Activated T-helper 1 cell treated with anti-CD3 and anti-CD28 coated beads, Interleukin-12 subunit alpha, Interleukin-12 subunit beta, Interleukin-2, Interleukin-4 antibody, amounts not matched to agents 30 ng/mL and 10 ng/mL and 1 ng/mL, durations not matched to agents 14 hours and 24 hours and 36 hours (primary cell): ENCODE data around the gene PRDX1. TPM values are rescaled to one million over a fixed set of nuclear protein-coding genes. Genes with fewer than 3 reads are reported as not detected.
"Not testable (repeated sequence)": the region's sequence is repeated elsewhere in the genome, so short reads cannot be mapped to it uniquely, and the experiment has no call there.

Source experiments
- DNase-seq: peaks from one replicate; pipeline ENCODE4 v3.0.0; 2021; ENCODE audit warnings: low spot score
- H3K27ac Mint-ChIP-seq: one replicate; pipeline ENCODE4 v1.8.0; 2021; ENCODE audit warnings: mild to moderate bottlenecking, mixed read lengths
- H3K27me3 Mint-ChIP-seq: one replicate; pipeline ENCODE4 v1.8.0; 2022; ENCODE audit warnings: mild to moderate bottlenecking, moderate library complexity, mixed read lengths; ENCODE audit not compliant: insufficient read depth
- H3K36me3 Mint-ChIP-seq: one replicate; pipeline ENCODE4 v1.8.0; 2021; ENCODE audit warnings: low read depth, mixed read lengths
- H3K4me1 Mint-ChIP-seq: one replicate; pipeline ENCODE4 v1.8.0; 2021; ENCODE audit warnings: low read depth, mixed read lengths
- H3K4me3 Mint-ChIP-seq: one replicate; pipeline ENCODE4 v1.8.0; 2021; ENCODE audit warnings: mild to moderate bottlenecking, moderate library complexity, mixed read lengths
- H3K9me3 Mint-ChIP-seq: one replicate; pipeline ENCODE4 v1.8.0; 2021; ENCODE audit warnings: mixed read lengths
- intact Hi-C: fragments of 100-400 bp; cut with micrococcal nuclease; formaldehyde crosslinking; loops from one replicate; pipeline ENCODE4 v1.15.1; 2024
- total RNA-seq: library from RNA; stranded (reverse); gene quantifications from 2 replicates; pipeline ENCODE4 v1.2.3, GENCODE V29; 2022

The PRDX1 gene
- total RNA-seq, 1 donor from 2014 or later: 655 TPM

DNA sequence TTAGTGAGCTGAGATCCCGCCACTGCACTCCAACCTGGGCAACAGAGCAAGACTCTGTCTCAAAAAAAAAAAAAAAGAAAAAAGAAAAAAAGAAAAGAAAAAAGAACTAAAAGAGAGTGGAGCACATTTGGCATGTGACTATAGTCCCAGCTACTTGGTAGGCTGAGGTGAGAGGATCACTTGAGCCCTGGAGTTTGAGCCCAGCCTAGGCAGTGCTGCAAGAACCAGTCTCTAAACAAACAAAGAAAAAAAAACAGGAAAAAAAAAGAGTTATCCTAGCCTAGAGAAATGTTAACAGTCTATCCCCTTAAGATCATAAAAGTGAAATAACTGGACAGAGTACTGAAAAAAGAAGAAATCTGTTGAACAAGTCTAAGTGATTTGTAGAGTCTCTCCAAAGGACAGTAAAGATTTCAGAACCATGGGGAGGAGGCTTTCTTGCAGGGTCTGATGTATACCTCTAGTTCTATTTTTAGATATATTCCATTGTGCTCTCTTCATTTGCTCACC lies 4.5 kb upstream of the PRDX1 start:
- Mint-ChIP-seq H3K36me3 (no peaks in the 10 kb centered on the region), H3K4me3 (no peak overlapping the region), H3K9me3 (no peaks in the 10 kb centered on the region), H3K27me3 (peaks cover 4% of the 10 kb centered on the region), H3K27ac (no peak overlapping the region), H3K4me1 (peaks cover 26% of the 10 kb centered on the region)
- no peak for DNase-seq
- intact Hi-C loops: no loop called here

DNA sequence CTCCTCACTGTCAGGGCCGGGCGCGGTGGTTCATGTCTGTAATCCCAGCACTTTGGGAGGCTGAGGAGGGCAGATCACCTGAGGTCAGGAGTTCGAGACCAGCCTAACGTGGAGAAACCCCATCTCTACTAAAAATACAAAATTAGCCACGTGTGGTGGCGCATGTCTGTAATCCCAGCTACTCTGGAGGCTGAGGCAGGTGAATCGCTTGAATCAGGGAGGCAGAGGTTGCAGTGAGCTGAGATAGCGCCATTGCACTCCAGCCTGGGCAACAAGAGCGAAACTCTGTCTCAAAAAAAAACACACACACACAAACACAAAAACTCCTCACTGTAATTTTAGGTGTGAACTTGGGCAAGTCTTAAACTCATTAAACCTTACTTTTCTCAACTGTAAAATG lies 2.3 kb upstream of the PRDX1 start:
- H3K27ac Mint-ChIP-seq, H3K36me3 Mint-ChIP-seq, H3K27me3 Mint-ChIP-seq, H3K9me3 Mint-ChIP-seq, DNase-seq, H3K4me3 Mint-ChIP-seq: not testable (repeated sequence)
- intact Hi-C loops: loop anchor here (2.0 to 5.0 kb wide), 4 partner anchors 33 to 793 kb away; partner anchors contain the start of genes BTBD19, DYNLT4, GPBP1L1 and RNU5D-1
- peaks cover 32% of the 10 kb centered on the region for H3K4me1 Mint-ChIP-seq

DNA sequence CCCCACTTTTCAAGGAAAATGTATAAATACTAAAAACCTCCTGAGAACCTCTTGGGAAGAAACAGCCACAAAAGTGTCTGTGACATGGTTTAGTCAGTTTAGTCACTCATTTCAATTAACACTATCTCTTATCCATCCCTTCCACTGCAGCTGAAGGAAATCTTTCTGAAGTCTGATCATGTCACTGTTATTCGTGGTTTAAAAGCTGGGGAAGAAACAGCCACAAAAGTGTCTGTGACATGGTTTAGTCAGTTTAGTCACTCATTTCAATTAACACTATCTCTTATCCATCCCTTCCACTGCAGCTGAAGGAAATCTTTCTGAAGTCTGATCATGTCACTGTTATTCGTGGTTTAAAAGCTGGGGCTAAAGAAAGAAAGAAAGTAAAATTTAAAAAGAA lies 1.8 kb upstream of the PRDX1 start:
- DNase-seq, H3K27me3 Mint-ChIP-seq, H3K36me3 Mint-ChIP-seq, H3K9me3 Mint-ChIP-seq: not testable (repeated sequence)
- Mint-ChIP-seq H3K4me3 (peak overlapping the region; percentile 98), H3K4me1 (peaks cover 36% of the 10 kb centered on the region), H3K27ac (peak overlapping the region; percentile 91)
- intact Hi-C loops: loop anchor here (2.0 to 5.0 kb wide), 4 partner anchors 33 to 793 kb away; partner anchors contain the start of genes BTBD19, DYNLT4, GPBP1L1 and RNU5D-1

DNA sequence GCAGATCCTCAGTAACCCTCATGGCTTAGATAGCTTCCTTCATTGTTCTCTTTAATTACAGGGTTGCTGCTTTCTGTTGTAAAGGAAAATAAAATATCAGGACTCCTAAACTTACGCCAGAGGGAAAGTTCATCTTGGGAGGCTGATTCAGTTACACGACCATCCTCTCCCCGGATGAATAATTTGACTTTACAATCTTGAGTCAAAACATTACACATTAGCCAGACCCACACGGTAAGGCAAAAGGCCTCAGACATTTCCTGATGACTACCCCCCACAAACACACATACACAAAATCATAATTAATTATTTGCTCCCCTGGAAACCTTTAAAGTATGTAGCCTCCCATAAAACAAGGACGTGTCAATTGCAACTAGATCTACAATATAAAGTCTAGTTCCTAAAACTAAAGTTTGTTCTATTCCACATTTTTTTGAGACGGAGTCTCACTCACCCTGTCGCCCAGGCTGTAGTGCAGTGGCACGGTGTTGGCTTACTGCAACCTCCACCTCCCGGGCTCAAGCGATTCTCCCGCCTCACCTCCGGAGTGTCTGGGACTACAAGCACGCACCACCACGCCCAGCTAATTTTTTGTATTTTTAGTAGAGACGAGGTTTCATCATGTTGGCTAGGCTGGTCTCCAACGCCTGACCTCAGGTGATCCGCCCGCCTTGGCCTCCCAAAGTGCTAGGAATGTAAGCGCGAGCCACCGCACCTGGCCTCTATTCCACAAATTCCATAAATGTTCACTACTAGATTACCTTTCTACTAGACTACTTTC lies 830 bp upstream of the PRDX1 start:
- intact Hi-C loops: loop anchor here (2.0 to 5.0 kb wide), 4 partner anchors 32 to 792 kb away; partner anchors contain the start of genes BTBD19, DYNLT4, GPBP1L1 and RNU5D-1
- Mint-ChIP-seq H3K27ac (peak overlapping the region; percentile 91), H3K9me3 (no peaks in the 10 kb centered on the region), H3K27me3 (peaks cover 4% of the 10 kb centered on the region), H3K4me1 (peaks cover 38% of the 10 kb centered on the region), H3K36me3 (peaks cover 10% of the 10 kb centered on the region), H3K4me3 (peak overlapping the region; percentile 98)
- DNase-seq: no peak

DNA sequence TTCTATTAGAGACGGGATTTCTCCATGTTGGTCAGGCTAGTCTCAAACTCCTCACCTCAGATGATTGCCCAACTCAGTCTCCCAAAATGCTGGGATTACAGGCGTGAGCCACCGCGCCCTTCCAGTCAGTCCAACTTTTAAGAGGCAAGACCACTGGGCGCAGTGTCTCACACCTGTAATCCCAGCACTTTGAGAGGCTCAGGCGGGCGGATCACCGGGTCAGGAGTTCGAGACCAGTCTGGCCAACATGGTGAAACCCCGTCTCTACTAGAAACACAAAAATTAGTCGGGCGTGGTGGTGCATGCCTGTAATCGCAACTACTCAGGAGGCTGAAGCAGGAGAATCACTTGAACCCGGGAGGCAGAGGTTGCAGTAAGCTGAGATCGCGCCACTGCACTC lies 1.9 kb downstream of the PRDX1 start:
- H3K4me1 Mint-ChIP-seq: peaks cover 54% of the 10 kb centered on the region
- not testable (repeated sequence) for DNase-seq, H3K9me3 Mint-ChIP-seq, H3K27ac Mint-ChIP-seq, H3K27me3 Mint-ChIP-seq
- intact Hi-C loops: loop anchor here (2.0 to 5.0 kb wide), 3 partner anchors 51 to 712 kb away; partner anchors contain the start of genes BTBD19, DYNLT4, GPBP1L1 and TMEM69
- H3K36me3 Mint-ChIP-seq: peaks cover 34% of the 10 kb centered on the region
- peak overlapping the region; percentile 98 for H3K4me3 Mint-ChIP-seq

DNA sequence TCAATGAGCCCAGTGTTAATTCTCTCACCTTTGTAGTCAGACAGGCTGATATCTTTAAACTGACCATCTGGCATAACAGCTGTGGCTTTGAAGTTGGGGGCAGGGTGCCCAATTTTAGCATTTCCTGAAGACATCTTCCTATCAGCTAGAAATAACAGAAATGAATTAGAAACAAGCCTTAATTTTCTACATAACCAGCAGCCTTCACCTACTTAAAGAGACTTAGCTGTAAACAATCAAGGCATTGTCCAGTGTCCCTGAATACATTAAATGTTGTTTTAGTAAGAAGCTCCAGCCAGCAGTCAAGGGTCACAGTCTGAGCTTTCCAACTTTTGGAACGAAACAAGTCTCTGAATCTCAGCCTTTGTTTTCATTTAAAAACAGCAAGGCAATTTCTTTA lies 2.8 kb downstream of the PRDX1 start:
- DNase-seq: no peak
- H3K27me3 Mint-ChIP-seq: no peaks in the 10 kb centered on the region
- H3K4me3 Mint-ChIP-seq: peak overlapping the region; percentile 98
- no peaks in the 10 kb centered on the region for H3K9me3 Mint-ChIP-seq
- H3K4me1 Mint-ChIP-seq: peaks cover 58% of the 10 kb centered on the region
- intact Hi-C loops: no loop called here
- peaks cover 43% of the 10 kb centered on the region for H3K36me3 Mint-ChIP-seq
- no peak overlapping the region for H3K27ac Mint-ChIP-seq

DNA sequence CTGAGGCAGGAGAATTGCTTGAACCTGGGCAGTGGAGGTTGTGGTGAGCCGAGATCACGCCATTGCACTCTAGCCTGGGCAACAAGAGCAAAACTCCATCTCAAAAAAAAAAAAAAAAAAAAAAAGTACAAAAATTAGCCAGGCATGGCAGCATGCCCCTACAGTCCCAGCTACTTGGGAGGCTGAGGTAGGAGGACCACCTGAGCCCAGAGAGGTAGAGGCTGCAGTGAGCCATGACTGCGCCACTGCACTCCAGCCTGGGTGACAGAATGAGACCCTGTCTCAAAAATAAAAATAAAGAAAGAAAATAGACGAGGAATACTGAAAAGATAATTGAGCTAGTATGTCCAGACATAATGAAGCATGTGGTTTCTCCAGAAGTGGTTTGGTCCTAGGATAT lies 3.3 kb downstream of the PRDX1 start:
- H3K27me3 Mint-ChIP-seq, H3K9me3 Mint-ChIP-seq, H3K27ac Mint-ChIP-seq, intact Hi-C loops, DNase-seq: not testable (repeated sequence)
- peaks cover 58% of the 10 kb centered on the region for H3K4me1 Mint-ChIP-seq
- peak overlapping the region; percentile 98 for H3K4me3 Mint-ChIP-seq
- H3K36me3 Mint-ChIP-seq: peaks cover 48% of the 10 kb centered on the region

DNA sequence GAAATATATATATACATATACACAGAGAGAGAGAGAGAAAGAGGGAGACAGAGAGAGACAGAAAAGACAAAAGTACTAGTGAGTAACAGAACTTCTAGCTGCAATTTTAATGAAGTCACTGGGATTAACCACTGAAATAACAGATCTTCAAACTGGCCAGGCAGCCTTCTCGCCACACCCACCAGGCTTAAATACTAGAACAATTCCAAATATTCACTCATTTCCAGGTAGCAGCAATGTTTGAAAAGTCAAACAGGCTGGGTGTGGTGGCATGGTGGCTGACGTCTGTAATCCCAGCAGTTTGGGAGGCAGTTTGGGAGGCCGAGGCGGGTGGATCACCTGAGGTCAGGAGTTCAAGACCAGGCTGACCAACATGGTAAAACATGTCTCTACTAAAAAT lies 5.2 kb downstream of the PRDX1 start:
- H3K4me1 Mint-ChIP-seq: peaks cover 49% of the 10 kb centered on the region
- intact Hi-C loops: no loop called here

DNA sequence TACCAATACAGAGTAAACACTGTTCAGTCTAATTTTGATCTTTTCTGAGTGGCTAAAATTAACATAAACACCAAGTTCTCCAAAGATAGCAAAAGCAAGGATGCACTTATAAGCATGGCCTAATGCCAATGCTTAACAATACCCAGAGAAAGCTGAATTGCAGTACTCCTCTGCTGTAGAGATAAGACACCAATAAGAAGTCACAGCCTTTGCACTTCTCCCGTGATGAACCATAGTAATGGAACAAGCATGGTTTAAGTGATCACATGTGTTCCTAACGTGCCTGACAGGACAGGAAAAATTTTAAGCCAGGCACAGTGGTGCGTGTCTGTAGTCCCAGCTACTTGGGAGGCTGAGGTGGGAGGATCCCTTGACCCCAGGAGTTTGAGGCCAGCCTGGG lies 5.6 kb downstream of the PRDX1 start:
- Mint-ChIP-seq H3K4me1 (peaks cover 52% of the 10 kb centered on the region), H3K27ac (peak overlapping the region; percentile 50), H3K4me3 (no peak overlapping the region), H3K36me3 (peaks cover 59% of the 10 kb centered on the region), H3K9me3 (no peaks in the 10 kb centered on the region), H3K27me3 (no peaks in the 10 kb centered on the region)
- intact Hi-C loops: no loop called here
- DNase-seq: no peak

More for the DNA sequence above, 5.2 kb downstream of the PRDX1 start:
- H3K36me3 Mint-ChIP-seq: peaks cover 55% of the 10 kb centered on the region
- no peak for DNase-seq
- no peaks in the 10 kb centered on the region for H3K9me3 Mint-ChIP-seq
- H3K27ac Mint-ChIP-seq: peak overlapping the region; percentile 50
- H3K4me3 Mint-ChIP-seq: no peak overlapping the region
- H3K27me3 Mint-ChIP-seq: no peaks in the 10 kb centered on the region

DNA sequence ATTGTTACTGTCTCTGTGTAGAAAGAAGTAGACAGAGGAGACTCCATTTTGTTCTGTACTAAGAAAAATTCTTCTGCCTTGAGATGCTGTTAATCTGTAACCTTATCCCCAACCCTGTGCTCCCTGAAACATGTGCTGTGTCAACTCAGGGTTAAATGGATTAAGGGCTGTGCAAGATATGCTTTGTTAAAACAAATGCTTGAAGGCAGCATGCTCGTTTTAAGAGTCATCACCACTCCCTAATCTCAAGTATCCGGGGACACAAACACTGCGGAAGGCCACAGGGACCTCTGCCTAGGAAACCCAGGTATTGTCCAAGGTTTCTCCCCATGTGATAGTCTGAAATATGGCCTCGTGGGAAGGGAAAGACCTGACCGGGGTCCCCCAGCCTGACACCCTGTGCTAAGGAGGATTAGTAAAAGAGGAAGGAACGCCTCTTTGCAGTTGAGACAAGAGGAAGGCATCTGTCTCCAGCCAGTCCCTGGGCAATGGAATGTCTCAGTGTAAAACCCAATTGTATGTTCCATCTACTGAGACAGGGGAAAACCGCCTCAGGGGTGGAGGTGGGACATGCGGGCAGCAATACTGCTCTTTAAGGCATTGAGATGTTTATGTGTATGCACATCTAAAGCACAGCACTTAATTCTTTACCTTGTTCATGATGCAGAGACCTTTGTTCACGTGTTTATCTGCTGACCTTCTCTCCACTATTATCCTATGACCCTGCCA lies 8.0 kb downstream of the PRDX1 start:
- H3K27me3 Mint-ChIP-seq, H3K27ac Mint-ChIP-seq, DNase-seq, H3K4me3 Mint-ChIP-seq, H3K9me3 Mint-ChIP-seq: not testable (repeated sequence)
- intact Hi-C loops: loop anchor here (2.0 kb wide), 1 partner anchor 37 kb away; the partner anchor contains the start of gene AKR1A1
- Mint-ChIP-seq H3K4me1 (peaks cover 42% of the 10 kb centered on the region), H3K36me3 (peaks cover 68% of the 10 kb centered on the region)

DNA sequence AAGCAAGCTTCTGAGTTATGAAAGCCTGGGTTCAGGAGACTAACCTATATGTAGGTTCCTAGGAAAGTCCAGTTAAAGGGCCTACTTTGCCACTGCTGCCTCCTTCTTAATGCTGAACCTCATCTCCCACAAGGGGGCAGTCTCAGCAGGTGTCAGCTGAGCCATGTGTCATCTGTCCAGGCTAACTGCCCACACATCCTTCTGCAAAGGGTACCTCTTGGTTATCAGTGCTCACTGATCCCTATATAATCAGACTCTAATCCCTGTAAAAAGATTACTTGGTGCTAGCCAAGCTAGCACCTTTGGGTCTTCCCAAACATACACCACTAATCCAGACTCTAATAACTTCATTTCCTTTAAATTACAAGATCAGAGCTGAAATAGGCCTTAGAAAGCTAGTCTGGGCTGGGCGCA lies 9.0 kb downstream of the PRDX1 start:
- Mint-ChIP-seq H3K36me3 (peaks cover 68% of the 10 kb centered on the region), H3K27me3 (no peaks in the 10 kb centered on the region), H3K4me1 (peaks cover 39% of the 10 kb centered on the region), H3K9me3 (no peaks in the 10 kb centered on the region), H3K4me3 (no peak overlapping the region), H3K27ac (peak overlapping the region; percentile 55)
- DNase-seq: peak; percentile 43
- intact Hi-C loops: loop anchor here (1.0 to 2.0 kb wide), 4 partner anchors 9 to 71 kb away; partner anchors contain the start of genes AKR1A1 and PRDX1

DNA sequence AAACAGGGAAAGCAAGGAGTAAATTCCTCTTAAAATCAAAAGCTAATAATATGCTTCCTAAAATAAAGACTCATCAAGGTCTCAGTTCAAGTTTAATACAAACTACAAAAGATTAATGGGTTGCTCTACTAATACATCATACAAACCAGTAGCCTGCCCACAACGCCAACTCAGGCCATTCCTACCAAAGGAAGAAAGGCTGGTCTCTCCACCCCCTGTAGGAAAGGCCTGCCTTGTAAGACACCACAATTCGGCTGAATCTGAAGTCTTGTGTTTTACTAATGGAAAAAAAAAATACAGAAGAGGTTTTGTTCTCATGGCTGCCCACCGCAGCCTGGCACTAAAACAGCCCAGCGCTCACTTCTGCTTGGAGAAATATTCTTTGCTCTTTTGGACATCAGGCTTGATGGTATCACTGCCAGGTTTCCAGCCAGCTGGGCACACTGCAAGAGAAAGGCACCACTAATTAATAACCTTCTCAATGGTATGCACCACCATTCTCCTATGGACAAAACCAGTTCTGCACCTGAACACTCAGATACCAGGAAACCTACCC lies 10.6 kb downstream of the PRDX1 start:
- peaks cover 27% of the 10 kb centered on the region for H3K4me1 Mint-ChIP-seq
- no peaks in the 10 kb centered on the region for H3K9me3 Mint-ChIP-seq
- DNase-seq: no peak
- H3K27ac Mint-ChIP-seq: peak overlapping the region; percentile 13
- no peaks in the 10 kb centered on the region for H3K27me3 Mint-ChIP-seq
- peaks cover 57% of the 10 kb centered on the region for H3K36me3 Mint-ChIP-seq
- no peak overlapping the region for H3K4me3 Mint-ChIP-seq
- intact Hi-C loops: no loop called here
